ENCODE results near the gene AARS1.
"Not testable (repeated sequence)": the region's sequence is repeated elsewhere in the genome, so short reads cannot be mapped to it uniquely, and the experiment has no call there.

AARS1 gene

DNA sequence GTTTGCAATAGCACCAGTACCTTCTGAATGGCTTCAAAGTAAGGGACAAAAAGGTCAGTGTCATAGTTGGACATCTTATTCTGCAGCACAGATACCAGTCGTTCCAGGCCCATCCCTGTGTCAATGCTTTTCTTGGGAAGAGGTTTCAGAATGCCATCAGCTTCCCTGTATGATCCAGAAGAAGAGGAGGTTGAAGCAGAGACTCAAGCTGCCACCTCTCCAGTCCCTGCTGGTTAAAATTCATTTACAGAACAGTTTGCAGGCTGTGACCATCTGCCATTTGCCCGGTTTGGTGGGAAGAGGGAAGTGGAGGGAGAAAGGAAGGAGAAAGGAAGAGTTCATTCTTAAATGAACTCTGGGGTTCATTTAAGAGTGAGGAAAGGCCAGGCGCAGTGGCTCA is 19.1 kb downstream of the AARS1 start:
- DNase-seq = no peak

DNA sequence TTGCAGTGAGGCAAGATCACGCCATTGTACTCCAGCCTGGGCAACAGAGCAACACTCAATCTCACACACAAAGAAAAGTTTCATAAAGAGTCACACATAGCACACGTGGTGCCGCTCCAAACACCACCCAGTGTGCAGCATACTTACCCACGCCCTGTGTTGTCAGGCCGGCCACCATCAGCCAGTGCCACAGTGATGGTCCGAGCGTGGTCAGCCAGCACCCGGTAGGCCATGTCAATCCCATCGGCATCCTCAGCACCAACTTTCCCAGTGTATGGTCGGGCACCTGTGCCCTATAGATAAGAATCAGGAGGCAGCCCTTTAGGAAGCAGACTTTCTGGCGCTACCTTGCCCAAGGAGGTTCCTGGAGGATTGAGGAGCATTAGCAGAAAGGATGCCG is 19.8 kb downstream of the AARS1 start:
- no peak for DNase-seq

DNA sequence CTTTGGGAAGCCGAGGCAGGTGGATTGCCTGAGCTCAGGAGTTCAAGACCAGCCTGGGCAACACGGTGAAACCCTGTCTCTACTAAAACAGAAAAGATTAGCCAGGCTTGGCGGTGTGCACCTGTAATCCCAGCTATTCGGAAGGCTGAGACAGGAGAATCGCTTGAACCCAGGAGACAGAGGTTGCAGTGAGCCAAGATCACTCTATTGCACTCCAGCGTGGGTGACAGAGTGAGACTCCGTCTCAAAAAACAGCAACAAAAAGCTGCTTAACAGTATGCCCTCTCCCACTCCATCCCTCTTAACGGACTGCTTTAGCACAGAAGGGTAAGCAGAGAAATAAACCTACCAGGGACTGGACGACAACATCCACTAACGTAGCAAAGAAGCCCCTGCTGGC is 21.4 kb downstream of the AARS1 start:
- not testable (repeated sequence) for DNase-seq

DNA sequence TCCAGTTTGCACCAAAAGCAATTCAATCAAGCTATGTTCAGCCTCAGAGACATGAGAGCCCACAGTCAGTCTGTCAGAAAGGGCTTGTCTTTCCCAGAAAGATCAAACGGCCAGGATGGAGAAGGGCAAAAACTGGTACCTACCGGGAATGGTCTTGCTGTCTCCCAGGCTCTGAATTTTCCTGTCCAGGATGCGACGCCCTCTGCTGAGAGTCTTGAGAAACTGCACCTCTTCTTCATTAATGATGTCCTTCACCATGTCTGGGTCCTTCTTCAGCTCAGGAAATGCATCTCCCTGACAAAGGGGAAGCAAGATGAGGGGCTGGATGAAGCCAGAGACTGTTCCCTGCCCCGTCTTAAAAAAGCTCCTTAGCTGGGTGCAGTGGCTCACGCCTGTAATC is 21.8 kb downstream of the AARS1 start:
- peak; percentile 3 for DNase-seq

DNA sequence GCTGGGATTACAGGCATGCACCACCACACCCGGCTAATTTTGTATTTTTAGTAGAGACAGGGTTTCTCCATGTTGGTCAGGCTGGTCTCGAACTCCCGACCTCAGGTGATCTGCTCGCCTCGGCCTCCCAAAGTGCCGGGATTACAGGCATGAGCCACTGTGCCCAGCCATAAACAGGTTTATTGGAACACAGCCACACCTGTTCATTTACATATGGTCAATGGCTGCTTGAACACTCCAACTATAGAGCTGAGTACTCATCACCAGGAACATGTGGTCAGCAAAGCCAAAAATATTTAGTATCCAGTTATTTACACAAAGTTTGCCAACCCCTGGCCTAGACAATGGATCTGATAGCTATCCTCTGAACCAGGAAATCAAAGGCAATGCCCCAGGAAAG is 29.4 kb downstream of the AARS1 start:
- DNase-seq = not testable (repeated sequence)

DNA sequence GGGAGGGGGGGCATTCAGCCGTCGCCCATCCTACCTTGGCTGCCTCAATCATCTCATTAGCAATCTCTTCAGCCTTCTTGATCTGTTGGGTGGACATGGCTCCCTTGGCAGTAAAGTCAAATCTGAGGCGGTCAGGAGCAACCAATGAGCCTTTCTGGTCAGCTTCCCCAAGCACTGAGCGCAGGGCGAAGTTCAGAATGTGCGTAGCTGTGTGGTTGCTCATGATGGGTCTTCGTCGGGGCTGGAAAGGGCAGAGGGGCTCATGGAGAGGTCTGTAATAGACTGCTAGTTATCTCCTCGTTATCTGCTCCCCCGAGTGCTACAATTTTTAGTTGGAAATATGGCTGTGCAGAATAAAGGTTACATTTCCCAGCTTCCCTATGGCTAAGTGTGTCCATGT is 30.4 kb downstream of the AARS1 start:
- no peak for DNase-seq

DNA sequence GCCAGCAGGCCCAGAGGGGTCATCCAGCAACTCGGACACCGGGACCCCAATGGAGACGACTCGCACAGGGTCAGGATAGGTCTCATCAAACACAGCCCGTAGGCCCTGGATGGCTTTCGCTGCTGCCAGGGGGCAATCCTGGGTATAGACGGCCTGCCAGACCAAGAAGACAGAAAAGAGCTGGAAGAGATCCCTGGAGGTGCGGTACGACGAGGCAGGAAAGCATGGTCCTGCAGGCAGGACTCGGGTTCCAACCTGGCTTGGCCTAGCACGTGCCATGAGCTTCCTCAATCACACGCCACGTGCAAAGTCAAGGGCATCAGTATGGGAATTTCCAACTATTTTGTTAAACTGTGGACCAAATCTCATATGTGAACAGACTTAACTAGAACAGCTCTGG is 31.2 kb downstream of the AARS1 start:
- DNase-seq = no peak

DNA sequence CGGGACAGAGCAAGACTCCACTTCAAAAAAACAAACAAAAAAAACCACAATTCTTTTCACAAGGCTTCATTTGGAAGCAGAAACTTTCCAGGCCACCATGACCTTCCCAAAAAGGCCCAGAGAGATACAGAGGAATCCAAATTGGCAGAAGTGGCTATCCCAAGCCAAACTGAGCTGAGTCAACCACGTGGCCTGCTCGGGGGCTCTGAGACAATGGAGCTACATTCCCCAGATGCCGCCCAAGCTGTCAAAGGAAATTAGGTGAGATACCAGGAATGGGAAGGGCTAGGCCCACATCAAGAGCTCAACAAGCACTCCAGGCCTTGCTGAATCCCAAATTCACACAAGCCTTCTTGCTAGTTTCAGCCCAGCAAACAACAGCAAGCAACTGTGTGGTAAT is 31.9 kb downstream of the AARS1 start:
- DNase-seq = no peak

DNA sequence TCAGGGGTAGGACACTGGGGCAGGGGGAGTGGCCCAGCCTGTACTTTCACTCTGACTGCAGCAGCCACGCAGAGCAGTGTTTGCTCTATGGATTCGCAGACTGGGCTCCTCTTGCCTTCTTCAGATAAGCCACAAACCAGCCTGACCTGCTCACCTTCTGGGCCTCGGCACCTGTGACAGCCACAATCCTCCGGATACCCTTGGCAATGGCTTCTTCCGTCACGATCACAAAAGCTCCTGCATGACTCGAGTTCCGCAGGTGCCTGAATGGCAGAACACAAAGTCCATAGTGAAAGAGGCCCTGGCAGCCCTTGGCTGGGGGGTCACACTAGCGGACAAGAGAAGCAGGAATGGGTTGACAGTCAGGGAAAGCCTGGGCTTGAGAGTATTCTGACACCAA is 33.7 kb downstream of the AARS1 start:
- DNase-seq = no peak

DNA sequence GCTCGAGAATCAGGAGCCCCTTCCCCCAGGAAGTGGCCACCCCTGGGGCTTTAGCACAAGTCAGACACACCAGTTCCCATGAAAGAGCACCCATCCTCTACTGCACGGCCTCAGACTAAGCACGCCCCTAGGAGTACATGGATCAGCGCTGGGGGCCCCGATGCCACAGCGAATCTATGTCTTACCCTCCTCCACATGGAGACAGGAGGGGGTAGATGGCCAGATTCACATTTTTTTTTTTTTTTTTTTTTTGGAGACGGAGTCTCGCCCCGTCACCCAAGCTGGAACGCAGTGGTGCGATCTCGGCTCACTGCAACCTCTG is 34.4 kb downstream of the AARS1 start:
- DNase-seq = no peak

DNA sequence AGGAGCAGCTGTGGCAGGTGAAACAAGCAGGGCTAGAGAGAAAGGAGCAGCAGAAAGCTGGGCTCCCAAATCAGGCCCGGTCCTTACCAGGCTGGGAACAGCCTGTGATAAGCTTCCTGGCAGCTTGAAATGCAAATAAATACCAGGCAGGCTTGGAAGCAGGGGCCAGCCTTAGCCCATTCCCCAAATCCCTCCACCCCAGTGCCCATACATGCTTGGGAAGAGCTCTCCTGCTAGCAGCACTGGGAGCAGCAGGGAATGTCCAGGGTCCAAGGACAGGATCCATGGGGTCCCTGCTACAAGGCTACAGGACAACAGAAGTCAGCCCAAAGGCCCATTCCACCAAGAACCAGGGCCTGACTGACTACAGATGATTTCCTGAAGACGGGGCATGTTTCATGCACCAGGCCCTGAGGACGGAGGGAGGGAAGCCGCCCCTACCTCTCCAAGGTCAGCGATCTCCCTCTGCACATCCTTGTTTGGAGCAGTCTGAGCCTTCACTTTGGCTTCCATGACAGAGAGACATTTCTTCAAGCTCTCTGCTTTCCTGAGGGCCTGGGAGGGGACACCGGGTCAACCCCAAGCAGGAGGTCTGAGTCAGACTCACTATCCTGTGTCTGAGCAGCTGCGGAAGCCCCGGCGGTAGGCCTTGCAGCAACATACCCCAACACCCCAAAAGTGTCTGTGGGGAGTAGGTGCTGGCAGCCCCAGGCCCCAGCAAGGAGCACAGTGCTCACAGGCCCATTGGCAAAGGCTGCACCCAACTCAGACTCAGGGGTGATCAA is 34.9 kb downstream of the AARS1 start:
- no peak for DNase-seq

DNA sequence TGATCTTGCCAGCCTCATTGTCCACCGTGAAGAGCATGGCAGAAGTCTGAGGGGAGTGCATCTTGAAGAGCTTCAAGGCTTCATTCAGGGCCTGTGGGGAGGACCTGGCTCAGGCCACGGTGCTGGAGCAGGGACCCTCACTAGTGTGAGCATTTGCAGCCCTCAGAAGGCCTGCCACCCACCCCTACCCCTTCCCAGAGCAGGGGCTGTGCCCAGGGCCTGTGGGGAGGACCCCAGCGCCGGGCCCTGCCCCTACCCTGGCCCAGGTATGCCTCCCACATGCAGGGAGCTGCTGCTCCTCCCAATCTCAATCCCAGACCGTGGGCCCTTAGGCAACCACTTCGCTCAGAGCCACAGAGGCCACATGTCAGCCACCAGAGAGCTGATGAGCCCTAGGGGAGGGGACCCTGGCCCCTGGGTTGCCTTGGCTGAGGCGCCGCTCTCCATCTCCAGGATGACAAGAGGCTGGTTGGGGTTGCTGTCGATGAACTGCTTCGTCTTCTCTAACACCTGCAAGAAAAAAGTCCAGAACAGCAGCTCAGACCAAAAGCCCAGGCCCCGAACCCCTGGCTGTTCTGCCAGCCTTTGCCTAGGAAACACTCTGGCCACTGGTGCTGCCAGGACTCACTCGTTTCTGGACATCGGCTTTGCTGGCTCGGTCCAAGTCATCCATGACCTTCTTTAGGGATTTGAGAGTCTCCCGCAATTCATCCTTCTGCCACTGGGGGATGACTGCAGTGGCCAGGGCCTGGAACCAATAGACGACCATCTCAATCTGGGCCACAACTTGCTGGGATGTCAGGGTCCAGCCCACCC is 35.8 kb downstream of the AARS1 start:
- peak; percentile 6 for DNase-seq

DNA sequence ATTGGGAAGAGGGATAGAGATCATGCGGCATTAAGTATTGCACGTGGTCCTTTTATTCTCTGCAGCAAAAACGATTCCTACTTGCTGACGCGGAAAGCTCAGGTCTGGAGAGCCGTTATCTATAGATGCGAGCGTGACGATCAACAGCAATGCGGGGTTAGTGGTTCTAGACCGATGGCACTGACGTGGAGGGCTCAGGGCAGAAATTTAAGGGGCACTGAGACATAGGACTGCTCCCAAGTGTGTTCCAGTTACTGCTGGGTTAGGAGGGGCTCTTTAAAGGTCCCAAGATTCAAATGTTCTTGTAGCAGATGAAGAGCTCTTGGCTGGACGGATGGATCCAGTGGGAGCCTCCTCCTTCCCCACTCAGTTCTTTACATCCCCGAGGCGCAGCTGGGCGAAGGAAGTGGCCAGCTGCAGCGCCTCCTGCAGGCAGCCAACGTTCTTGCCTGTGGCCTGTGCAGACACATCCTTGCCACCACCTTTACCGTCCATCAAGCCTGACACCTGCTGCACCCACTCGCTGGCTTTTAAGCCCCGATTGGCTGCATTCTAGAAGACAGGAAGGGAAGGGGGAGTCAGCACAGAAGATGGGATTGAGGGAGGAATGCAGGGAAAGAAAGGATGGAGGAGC is 36.8 kb downstream of the AARS1 start:
- no peak for DNase-seq

DNA sequence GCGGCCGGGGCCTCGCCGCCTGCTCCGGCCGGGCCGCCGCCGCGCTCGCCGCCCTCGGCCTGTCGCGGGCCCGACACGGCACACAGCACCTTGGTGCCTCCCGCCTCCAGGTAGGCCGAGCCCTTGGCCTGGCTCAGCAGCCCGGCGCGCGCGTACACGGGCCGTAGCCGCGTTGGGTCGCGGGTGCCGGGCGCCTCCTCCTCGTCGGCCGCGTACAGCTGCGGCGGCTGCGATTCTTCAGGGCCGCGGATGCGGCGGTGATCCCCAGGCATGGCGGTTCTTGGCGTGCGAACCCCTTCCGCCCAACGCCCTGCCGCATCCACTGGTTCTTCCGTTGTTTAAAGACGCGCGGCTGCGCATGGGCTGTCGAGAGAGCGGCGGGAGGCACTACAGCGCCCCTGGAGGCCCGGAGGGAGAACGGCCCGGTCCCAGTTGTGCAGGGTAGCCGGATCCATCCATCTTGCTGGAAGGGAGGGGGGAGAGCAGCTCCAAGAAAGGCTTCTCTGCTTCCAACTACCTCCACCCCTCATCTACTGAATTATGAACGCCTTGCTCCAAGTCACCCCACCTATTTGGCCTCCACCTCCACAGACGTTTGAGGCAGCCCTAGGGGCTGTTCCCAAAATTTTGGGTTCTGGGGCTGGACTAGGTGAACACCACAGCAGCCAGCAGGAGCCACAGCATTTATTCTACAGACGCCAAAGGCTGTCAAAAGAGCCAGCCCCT is 37.5 kb downstream of the AARS1 start, which contains the start of gene EXOSC6:
Gene EXOSC6, minus strand, starts transcription at position 312 of the 726 bp plus-strand sequence. Its CDS starts 40 bp downstream, at position 272.
- DNase-seq = peak; percentile 88

DNA sequence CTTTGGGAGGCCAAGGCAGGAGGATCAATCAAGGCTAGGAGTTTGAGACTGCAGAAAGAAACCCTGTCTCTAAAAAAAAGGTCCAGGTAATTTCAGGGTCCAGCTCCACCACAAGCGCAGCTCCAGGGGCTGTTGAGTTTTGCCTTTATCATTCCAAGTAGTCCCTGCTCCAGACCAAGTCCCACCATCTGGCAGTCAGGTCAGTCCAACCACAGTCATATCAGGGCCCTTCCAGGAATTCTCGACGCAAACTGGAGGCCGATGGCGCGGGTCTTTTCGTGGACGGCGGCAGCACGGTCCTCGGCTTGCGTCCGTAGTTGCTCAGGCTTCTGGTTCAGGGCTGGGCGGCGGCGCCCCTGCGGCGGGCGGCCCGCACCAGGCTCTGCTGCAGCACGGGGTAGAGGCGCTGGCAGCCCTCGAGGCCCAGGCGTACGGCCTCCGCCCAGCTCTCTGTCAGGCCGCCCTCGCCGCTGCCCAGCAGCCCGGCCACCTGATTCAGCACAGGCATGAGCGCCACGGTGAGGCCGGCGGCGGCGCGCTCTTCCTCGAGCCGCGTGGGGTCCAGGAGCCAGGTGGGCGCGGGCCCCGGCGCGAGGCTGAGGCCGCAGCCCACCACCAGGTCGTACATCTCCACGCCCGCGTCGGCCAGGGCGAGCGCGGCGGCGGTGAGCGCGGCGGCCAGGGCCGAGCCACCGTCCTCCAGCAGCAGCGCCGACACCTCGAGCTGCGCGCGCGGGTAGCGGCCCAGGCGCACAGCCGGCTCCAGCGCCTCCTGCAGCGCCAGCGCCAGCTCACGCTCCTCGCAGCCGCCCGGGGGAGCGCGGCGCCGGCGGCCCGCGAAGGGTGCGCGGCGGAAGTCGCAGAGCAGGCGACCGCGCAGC is 38.3 kb downstream of the AARS1 start:
- DNase-seq = no peak

DNA sequence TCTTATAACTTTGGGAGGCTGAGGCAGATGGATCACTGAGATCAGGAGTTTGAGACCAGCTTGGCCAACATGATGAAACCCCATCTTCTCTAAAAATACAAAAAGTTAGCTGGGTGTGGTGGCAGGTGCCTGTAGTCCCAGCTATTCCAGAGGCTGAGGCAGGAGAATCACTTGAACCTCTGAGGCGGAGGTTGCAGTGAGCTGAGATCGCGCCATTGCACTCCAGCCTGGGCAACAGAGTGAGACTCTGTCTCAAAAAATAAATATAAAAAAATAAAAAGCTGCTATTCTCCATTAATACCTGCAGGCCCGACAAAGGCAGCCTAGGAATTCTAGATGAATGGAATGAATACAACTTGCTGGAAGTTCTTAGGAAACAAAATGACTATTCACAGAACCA is 39.6 kb downstream of the AARS1 start:
- not testable (repeated sequence) for DNase-seq

DNA sequence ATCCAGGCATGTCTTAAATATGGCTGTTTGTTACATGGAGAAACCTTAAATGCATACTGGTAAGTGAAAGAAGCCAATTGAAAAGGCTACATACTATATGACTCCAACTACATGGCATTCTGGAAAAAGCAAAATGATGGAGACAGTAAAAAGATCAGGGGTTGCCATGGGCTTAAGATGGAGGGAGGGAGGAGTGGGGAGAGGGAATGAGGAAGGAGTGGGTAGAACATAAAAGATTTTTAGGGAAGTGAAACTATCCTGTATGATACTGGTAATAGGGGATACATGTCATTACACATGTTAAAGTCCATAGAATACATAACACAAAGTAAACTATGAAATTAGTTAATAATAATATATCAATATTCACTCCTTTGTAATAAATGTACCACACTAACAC is 50.5 kb downstream of the AARS1 start:
- DNase-seq = not testable (repeated sequence)

DNA sequence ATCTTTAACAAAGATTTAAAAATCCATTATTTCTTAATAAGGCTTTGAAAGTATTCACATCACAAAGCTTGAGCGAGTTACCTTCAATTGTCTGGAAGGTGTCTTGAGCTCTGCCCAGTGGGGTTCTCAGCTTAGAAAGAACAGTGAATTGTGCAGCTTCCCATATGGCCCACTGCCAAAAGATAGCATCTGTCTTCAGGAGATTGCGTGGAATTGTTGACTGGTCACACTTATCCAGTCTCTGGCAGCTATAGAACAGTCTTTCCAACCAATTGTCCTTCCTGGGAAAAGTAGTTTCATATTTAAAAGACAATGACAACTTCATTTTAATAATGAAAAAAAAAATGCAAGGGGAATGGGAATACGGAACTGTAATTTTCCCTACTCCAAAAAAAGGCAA is 57.5 kb downstream of the AARS1 start:
- not testable (repeated sequence) for DNase-seq

DNA sequence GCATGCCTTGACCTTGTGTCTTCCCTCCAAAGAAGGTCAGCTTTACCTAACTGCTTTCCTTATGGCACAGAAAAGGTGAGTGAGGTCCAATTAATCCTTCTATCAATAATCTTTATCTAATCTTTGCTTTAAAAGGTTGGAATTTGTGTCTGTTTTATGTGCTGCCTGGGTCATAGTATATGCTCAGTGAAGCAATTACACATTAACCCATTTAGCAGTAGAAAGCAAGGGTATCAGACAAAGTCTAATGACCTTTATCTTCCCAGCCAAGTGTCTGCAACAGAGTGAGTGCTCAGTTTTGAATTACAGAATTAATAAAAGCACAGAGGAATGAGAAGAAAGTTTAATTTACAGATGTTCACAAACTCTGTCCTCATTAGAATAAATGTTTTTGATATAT is 63.3 kb downstream of the AARS1 start:
- DNase-seq = not testable (repeated sequence)

DNA sequence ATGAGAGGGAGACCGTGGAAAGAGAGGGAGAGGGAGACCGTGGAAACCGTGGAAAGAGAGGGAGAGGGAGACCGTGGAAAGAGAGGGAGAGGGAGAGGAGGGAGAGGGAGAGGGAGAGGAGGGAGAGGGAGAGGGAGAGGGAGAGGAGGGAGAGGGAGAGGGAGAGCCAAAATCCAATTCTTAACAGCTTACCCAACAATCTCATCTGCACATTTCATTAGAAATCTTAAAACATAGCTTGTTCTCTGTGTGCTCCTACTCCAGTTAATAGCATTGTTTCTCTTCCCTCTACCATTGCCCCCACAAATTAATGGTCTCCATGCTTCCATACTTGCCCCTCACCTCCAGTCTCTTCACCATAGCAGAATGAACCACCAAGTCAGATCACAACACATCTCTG is 63.9 kb downstream of the AARS1 start:
- DNase-seq = not testable (repeated sequence)

DNA sequence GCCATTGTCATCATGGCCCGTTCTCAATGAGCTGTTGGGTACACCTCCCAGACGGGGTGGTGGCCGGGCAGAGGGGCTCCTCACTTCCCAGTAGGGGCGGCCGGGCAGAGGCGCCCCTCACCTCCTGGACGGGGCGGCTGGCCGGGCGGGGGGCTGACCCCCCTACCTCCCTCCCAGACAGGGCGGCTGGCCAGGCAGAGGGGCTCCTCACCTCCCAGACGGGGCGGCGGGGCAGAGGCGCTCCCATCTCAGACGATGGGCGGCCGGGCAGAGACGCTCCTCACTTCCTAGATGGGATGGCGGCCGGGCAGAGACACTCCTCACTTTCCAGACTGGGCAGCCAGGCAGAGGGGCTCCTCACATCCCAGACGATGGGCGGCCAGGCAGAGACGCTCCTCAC is 64.7 kb downstream of the AARS1 start:
- DNase-seq = not testable (repeated sequence)

DNA sequence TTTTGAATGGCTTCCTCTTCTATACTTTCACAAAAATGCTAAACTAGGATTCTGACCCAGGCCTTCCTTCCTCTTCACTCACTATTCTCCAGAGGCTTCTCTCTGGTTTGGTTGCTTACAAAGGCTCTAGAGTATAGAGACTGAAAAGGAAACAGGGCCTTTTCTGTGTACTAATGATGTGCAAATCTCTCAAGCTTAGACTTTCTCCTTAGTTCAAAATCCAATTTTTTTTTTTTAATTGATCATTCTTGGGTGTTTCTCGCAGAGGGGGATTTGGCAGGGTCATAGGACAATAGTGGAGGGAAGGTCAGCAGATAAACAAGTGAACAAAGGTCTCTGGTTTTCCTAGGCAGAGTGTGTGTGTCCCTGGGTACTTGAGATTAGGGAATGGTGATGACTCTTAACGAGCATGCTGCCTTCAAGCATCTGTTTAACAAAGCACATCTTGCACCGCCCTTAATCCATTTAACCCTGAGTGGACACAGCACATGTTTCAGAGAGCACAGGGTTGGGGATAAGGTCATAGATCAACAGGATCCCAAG is 65.3 kb downstream of the AARS1 start:
- DNase-seq = not testable (repeated sequence)
